Measurements from ENCODE around the gene HSPG2. TPM values are rescaled to one million over a fixed set of nuclear protein-coding genes. Genes with fewer than 3 reads are reported as not detected.
"Not testable (repeated sequence)": the region's sequence is repeated elsewhere in the genome, so short reads cannot be mapped to it uniquely, and the experiment has no call there.

The HSPG2 gene
- total RNA-seq, 1 donor from 2014 or later: 1,732 TPM

GRCh38 chr1:21828506-21829210 is 108.5 kb downstream of the HSPG2 start:
- no peaks in the 10 kb centered on the region for H3K9me3 Mint-ChIP-seq (ENCODE audit: unreplicated experiment)
- no peak for DNase-seq (ENCODE audit: low spot score)
- H3K4me1 Mint-ChIP-seq (ENCODE audit: unreplicated experiment): peaks cover 1% of the 10 kb centered on the region
- TF ChIP-seq, protein P1, sequence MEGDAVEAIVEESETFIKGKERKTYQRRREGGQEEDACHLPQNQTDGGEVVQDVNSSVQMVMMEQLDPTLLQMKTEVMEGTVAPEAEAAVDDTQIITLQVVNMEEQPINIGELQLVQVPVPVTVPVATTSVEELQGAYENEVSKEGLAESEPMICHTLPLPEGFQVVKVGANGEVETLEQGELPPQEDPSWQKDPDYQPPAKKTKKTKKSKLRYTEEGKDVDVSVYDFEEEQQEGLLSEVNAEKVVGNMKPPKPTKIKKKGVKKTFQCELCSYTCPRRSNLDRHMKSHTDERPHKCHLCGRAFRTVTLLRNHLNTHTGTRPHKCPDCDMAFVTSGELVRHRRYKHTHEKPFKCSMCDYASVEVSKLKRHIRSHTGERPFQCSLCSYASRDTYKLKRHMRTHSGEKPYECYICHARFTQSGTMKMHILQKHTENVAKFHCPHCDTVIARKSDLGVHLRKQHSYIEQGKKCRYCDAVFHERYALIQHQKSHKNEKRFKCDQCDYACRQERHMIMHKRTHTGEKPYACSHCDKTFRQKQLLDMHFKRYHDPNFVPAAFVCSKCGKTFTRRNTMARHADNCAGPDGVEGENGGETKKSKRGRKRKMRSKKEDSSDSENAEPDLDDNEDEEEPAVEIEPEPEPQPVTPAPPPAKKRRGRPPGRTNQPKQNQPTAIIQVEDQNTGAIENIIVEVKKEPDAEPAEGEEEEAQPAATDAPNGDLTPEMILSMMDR (IDR thresholded peaks at IDR 0.05; ENCODE audit: unreplicated experiment): no peak
- H3K27me3 Mint-ChIP-seq (ENCODE audit: unreplicated experiment): peaks cover 8% of the 10 kb centered on the region
- H3K36me3 Mint-ChIP-seq (ENCODE audit: low read depth, unreplicated experiment): peaks cover 33% of the 10 kb centered on the region
- peak overlapping the region; percentile 59 for H3K4me3 Mint-ChIP-seq (ENCODE audit: unreplicated experiment)
- peak overlapping the region; percentile 57 for H3K27ac Mint-ChIP-seq (ENCODE audit: unreplicated experiment)

- H3K4me3 Mint-ChIP-seq (ENCODE audit: unreplicated experiment): peak overlapping the region; percentile 59
- peaks cover 3% of the 10 kb centered on the region for H3K4me1 Mint-ChIP-seq (ENCODE audit: unreplicated experiment)
- TF ChIP-seq, protein P1 (IDR thresholded peaks at IDR 0.05; ENCODE audit: unreplicated experiment): no peak
- peaks cover 34% of the 10 kb centered on the region for H3K36me3 Mint-ChIP-seq (ENCODE audit: low read depth, unreplicated experiment)
- peaks cover 7% of the 10 kb centered on the region for H3K27me3 Mint-ChIP-seq (ENCODE audit: unreplicated experiment)
- H3K27ac Mint-ChIP-seq (ENCODE audit: unreplicated experiment): no peak overlapping the region
- H3K9me3 Mint-ChIP-seq (ENCODE audit: unreplicated experiment): no peaks in the 10 kb centered on the region
- DNase-seq (ENCODE audit: low spot score): no peak
These were observed 109.0 kb downstream of the HSPG2 start for GRCh38 chr1:21828075-21828474.

DNA sequence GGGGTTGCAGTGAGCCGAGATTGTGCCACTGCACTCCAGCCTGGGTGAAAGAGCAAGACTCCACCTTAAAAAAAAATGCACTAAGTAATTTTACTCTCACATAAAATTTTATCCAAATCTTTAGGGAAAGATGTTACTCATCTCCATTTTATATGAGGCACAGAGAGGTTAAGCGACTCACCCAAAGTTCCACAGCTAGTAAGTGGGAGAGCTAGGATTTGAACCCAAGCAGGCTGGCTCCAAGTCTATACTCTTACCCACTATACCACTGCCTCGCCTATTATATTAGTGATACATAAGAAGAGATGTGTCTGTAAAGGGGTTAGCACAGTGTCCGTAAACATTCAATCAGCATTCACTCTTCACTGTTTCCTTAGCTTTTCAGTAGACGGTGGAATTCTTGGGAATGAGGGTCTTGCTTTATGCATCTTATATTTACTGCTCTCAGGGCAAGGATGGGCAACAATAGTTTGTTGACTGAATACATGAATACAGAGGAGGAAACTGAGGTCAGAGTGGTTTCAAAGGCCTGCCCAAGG is 109.9 kb downstream of the HSPG2 start:
- TF ChIP-seq, protein P1 (IDR thresholded peaks at IDR 0.05; ENCODE audit: unreplicated experiment): no peak
- peak overlapping the region; percentile 67 for H3K27ac Mint-ChIP-seq (ENCODE audit: unreplicated experiment)
- H3K4me3 Mint-ChIP-seq (ENCODE audit: unreplicated experiment): peak overlapping the region; percentile 82
- no peak for DNase-seq (ENCODE audit: low spot score)
- peaks cover 9% of the 10 kb centered on the region for H3K27me3 Mint-ChIP-seq (ENCODE audit: unreplicated experiment)
- no peaks in the 10 kb centered on the region for H3K9me3 Mint-ChIP-seq (ENCODE audit: unreplicated experiment)
- peaks cover 27% of the 10 kb centered on the region for H3K36me3 Mint-ChIP-seq (ENCODE audit: low read depth, unreplicated experiment)
- peaks cover 3% of the 10 kb centered on the region for H3K4me1 Mint-ChIP-seq (ENCODE audit: unreplicated experiment)

- not testable (repeated sequence) for H3K9me3 Mint-ChIP-seq (ENCODE audit: unreplicated experiment); H3K27me3 Mint-ChIP-seq (ENCODE audit: unreplicated experiment); DNase-seq (ENCODE audit: low spot score); H3K27ac Mint-ChIP-seq (ENCODE audit: unreplicated experiment); H3K4me1 Mint-ChIP-seq (ENCODE audit: unreplicated experiment)
- Mint-ChIP-seq H3K4me3 (ENCODE audit: unreplicated experiment) (peak overlapping the region; percentile 7), H3K36me3 (ENCODE audit: low read depth, unreplicated experiment) (peaks cover 22% of the 10 kb centered on the region)
These were observed 110.4 kb downstream of the HSPG2 start for GRCh38 chr1:21826694-21827093.

DNA sequence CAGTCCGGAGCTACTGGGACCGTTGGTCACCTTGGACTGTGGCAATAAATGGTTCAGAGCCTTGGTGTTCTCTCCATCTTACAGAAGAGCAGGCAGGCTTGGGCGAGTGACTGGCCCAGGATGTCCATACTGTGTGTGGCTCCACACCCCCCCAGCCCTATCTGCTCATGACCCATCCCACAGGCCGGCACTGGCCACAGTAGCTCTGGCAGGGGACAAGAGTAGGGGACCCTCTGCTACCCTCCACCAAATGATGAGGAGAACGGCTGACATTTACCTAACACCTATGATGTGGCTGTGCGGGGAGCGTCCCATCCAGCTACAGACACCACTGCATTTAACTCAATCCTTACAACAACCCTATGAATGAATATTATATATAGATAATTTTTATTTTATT is 111.7 kb downstream of the HSPG2 start:
- TF ChIP-seq, protein P1 (IDR thresholded peaks at IDR 0.05; ENCODE audit: unreplicated experiment): no peak
- Mint-ChIP-seq H3K4me1 (ENCODE audit: unreplicated experiment) (peaks cover 3% of the 10 kb centered on the region), H3K4me3 (ENCODE audit: unreplicated experiment) (no peak overlapping the region), H3K36me3 (ENCODE audit: low read depth, unreplicated experiment) (peaks cover 31% of the 10 kb centered on the region), H3K27ac (ENCODE audit: unreplicated experiment) (no peak overlapping the region), H3K27me3 (ENCODE audit: unreplicated experiment) (peaks cover 13% of the 10 kb centered on the region), H3K9me3 (ENCODE audit: unreplicated experiment) (no peaks in the 10 kb centered on the region)
- DNase-seq (ENCODE audit: low spot score): no peak
